Small intestine (tissue), 7 donors: Measurements from ENCODE around the gene RBM47. TPM values are rescaled to one million over a fixed set of nuclear protein-coding genes. Genes with fewer than 3 reads are reported as not detected.
A peak's percentile ranks its signal among the peaks of the same experiment; 100 is the strongest.
"Not testable (repeated sequence)": the region's sequence is repeated elsewhere in the genome, so short reads cannot be mapped to it uniquely, and the experiment has no call there.

Source experiments
- DNase-seq, 2 donors: peaks; one replicate each; pipeline versions ENCODE4 v3.0.0 to v3.0.0-alpha.2; 2013
- FAIRE-seq: peaks from 2 replicates; lab custom pipeline; 2012; peaks lifted over from hg19 to GRCh38; lab: Jason Lieb, UNC
- H3K27ac ChIP-seq, 3 donors: one replicate each; pipeline ENCODE4 v1.5.1; 2013; ENCODE audit warnings: low read length in 2 of 3, mild to moderate bottlenecking in 2 of 3, control low read depth in 1 of 3, inconsistent platforms in 1 of 3, low read depth in 1 of 3, moderate library complexity in 1 of 3
- H3K27me3 ChIP-seq, 3 donors: one replicate each; pipeline ENCODE4 v1.6.1; 2013; ENCODE audit warnings: low read length in 3 of 3, inconsistent platforms in 1 of 3; ENCODE audit not compliant: control insufficient read depth in 3 of 3, insufficient read depth in 3 of 3
- H3K36me3 ChIP-seq, 3 donors: one replicate each; pipeline ENCODE4 v1.6.1; 2013; ENCODE audit warnings: low read length in 3 of 3, inconsistent platforms in 1 of 3, low read depth in 1 of 3, mild to moderate bottlenecking in 1 of 3, moderate library complexity in 1 of 3; ENCODE audit not compliant: control insufficient read depth in 3 of 3, insufficient read depth in 2 of 3
- H3K4me1 ChIP-seq, 3 donors: one replicate each; pipeline ENCODE4 v1.6.1; 2013; ENCODE audit warnings: low read length in 2 of 3, inconsistent platforms in 1 of 3, low read depth in 1 of 3, mild to moderate bottlenecking in 1 of 3, moderate library complexity in 1 of 3; ENCODE audit not compliant: control insufficient read depth in 3 of 3, insufficient read depth in 2 of 3
- H3K4me3 ChIP-seq, 3 donors: one replicate each; pipeline ENCODE4 v1.5.1; 2013; ENCODE audit warnings: low read length in 3 of 3, control low read depth in 1 of 3, inconsistent platforms in 1 of 3, low read depth in 1 of 3, mild to moderate bottlenecking in 1 of 3, moderate library complexity in 1 of 3
- H3K9me3 ChIP-seq, 2 donors: one replicate each; pipeline ENCODE4 v1.6.1; 2013; ENCODE audit warnings: low read depth in 1 of 2, low read length in 1 of 2; ENCODE audit not compliant: control insufficient read depth in 2 of 2, insufficient read depth in 1 of 2
- WGBS, 3 donors: extraction: QIAGEN DNeasy Blood & Tissue Kit; methylation state at CpG; one replicate each; pipeline ENCODE4 v1.1.7; 2013; 5-methylcytosine and 5-hydroxymethylcytosine counted together
- polyA plus RNA-seq, 4 donors: library from polyadenylated mRNA; stranded (reverse) in 3 of 4; unstranded in 1 of 4; fragments of 200-250 nt in 3 of 4; fragments of 120-200 nt in 1 of 4; gene quantifications; one replicate each; pipeline versions ENCODE4 v1.2.1 to v1.2.3, GENCODE V29; 2013
- donor health status: healthy with polysubstance abuse.
- donor health status: control.
- donor health status: control.
- donor health status: Bipolar disorder and iron deficiency.
- donor health status: healthy.

RBM47 gene
- polyA plus RNA-seq, 4 donors, result 49.5 to 127 (median 106) TPM

DNA sequence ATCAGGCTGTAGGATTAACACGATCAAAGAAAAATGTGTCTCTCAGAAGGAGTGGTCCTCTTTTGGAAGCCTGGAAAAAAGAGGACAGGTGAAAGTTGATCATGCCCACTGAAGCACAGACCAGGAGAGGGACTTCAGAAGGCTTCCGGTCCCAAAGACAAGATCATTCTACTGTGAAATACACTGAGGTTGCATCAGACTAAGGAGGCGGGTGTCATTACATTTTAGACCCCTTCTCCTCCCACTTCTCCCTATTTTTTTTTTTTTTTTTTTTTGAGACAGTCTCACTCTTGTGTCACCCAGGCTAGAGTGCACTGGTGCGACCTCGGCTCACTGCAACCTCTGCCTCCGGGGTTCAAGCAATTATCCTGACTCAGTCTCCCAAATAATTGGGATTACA is 67.5 kb downstream of the RBM47 start:
- 93 to 95% (median 94%) methylated on average over 6 of the region's 6 CpGs for whole genome bisulfite sequencing, 3 donors
- Histone ChIP-seq H3K27ac (no peak overlapping the region), H3K4me1 (peaks cover 0 to 9% (median 0%) of the 10 kb centered on the region in 3 donors), H3K27me3 (no peaks in the 10 kb centered on the region), H3K4me3 (no peak overlapping the region), H3K9me3 (no peaks in the 10 kb centered on the region), H3K36me3 (peaks cover 0 to 2% (median 0%) of the 10 kb centered on the region in 3 donors)
- DNase-seq (no peak), FAIRE-seq (no peak)

DNA sequence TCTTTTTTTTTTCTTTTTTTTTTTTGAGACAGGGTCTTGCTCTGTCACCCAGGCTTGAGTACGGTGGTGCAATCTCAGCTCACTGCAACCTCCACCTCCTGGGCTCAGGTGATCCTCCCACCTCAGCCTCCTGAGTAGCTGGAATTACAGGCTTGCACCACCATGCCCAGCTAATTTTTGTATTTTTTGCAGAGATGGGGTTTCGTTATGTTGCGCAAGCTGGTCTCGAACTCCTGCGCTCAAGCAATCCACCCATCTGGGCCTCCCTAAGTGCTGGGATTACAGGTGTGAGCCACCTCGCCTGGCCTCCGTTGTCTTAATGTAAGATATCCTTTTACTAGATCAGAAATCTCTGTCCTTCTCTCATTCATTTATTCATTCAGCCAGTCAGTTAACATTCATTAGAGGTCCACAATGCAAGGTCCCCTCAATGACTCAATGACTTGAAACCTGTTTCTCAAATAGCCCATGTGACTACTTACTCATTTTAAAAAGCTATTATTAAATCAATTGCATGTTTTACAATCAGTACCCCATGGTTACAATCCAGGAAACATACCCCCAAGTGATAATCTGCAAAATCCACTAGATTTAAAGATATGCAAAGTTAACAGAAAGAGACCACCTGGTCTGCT is 68.0 kb downstream of the RBM47 start:
- not testable (repeated sequence) for H3K9me3 ChIP-seq, FAIRE-seq, DNase-seq, H3K36me3 ChIP-seq, H3K4me3 ChIP-seq, H3K27ac ChIP-seq, H3K4me1 ChIP-seq, H3K27me3 ChIP-seq
- 82 to 94% (median 92%) methylated on average over 6 to 7 of the region's 7 CpGs for WGBS, 3 donors

DNA sequence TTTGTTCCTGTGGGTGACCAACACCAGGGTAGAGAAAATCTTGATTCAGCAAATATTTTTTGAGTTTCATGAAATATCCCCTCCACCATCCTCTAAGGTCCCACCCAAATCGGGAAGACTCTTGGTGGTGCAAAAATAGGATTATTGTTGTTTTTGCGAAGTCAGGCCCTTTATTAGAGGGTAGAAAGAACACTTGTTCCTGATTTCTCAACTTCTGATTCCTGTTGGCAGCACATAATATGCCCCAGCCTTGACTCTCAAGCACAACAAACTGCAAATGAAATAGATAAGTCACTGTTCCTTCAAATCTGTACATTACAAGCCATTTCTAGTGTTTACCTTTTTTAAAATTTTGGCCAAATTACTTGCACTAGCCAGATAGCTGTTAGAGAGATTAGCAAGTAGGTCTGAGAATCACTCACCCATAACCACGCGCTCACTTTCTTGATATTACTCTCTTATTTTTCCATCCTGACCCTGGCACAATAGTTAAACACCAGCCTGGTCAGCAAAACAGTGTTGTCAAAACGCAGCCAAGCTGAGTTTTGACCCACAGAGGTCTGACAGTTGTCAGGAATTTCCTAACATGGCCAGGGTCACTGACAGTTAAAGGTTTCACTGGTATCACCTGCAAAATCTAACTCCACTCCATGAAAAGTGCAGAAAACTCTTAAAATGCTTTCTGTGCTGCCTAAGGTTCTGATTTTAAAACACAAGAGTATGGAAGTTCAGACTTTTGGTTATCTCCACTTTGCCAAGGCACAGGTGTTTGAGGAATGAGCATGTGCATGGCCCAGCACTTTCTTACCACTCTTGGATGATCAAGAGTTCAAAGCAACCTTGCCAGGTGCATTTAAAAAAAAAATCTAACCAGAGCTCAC is 69.8 kb downstream of the RBM47 start:
- FAIRE-seq (no peak), DNase-seq (no peak)
- Histone ChIP-seq H3K36me3 (no peaks in the 10 kb centered on the region), H3K4me3 (no peak overlapping the region), H3K27ac (no peak overlapping the region), H3K9me3 (no peaks in the 10 kb centered on the region), H3K27me3 (no peaks in the 10 kb centered on the region), H3K4me1 (peaks cover 0 to 9% (median 0%) of the 10 kb centered on the region in 3 donors)
- 65 to 80% (median 66%) methylated on average over 5 of the region's 5 CpGs for WGBS, 3 donors

DNA sequence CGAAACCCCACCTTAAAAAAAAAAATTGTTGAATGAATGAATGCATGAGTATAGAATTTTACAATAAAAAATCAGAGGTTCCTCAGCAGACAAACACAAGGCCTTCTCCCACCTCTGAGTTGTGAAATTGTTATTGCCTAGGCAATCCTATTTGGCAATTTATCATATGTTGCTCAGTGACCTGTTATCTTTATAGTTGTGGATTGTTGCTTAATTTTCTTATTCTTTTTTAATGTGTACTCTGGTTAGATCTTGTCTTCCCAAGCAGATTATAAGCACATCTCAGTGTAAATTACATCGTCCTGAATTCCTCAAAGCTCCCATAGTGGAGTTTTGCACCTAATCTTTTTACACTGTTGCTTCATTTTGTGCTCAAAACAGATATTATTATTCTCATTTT is 71.9 kb downstream of the RBM47 start:
- Histone ChIP-seq H3K27ac (no peak overlapping the region), H3K27me3 (no peaks in the 10 kb centered on the region), H3K4me1 (peaks cover 0 to 9% (median 0%) of the 10 kb centered on the region in 3 donors), H3K4me3 (no peak overlapping the region), H3K9me3 (no peaks in the 10 kb centered on the region), H3K36me3 (no peaks in the 10 kb centered on the region)
- WGBS, 3 donors, result 85 to 94% (median 93%) methylated on average over 2 of the region's 2 CpGs
- FAIRE-seq (no peak), DNase-seq (peak in 1 of 2 donors; percentile 51)

DNA sequence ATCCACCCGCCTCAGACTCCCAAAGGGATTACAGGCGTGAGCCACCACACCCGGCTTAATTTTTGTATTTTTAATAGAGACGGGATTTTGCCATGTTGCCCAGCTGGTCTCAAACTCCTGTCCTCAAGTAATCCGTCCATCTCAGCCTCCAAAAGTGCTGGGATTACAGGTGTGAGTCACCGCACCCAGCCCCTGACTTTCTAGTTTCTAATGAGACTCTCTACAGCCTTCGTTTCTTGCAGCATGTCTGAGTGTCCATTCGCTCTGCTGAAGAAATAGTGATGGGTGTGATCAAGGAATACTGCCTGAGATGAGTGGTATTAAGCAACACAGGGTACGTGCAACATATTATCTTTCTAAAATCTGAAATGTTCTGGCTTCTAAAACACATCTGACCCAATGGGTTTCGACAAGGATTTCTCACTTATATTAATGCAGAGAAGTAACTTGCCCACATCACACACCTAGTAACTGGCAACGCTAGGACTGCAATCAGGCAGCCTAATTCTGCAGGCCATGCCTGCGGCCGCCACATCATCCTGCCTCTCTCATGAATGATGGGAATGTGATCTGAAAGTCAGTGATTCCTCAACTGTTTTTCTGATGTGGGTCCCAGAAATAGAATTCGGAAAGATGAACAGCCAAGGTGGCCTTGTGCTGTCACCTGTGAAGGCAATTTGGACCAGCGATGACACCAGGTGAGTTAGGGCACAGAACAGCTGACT is 74.3 kb downstream of the RBM47 start:
- Histone ChIP-seq H3K4me3 (no peak overlapping the region), H3K9me3 (no peaks in the 10 kb centered on the region), H3K27ac (peak overlapping the region in 1 of 3 donors; percentile 19), H3K27me3 (no peaks in the 10 kb centered on the region), H3K4me1 (peaks cover 0 to 12% (median 0%) of the 10 kb centered on the region in 3 donors), H3K36me3 (no peaks in the 10 kb centered on the region)
- FAIRE-seq (no peak), DNase-seq (no peak)
- WGBS, 3 donors, result 91 to 92% (median 91%) methylated on average over 15 of the region's 15 CpGs

DNA sequence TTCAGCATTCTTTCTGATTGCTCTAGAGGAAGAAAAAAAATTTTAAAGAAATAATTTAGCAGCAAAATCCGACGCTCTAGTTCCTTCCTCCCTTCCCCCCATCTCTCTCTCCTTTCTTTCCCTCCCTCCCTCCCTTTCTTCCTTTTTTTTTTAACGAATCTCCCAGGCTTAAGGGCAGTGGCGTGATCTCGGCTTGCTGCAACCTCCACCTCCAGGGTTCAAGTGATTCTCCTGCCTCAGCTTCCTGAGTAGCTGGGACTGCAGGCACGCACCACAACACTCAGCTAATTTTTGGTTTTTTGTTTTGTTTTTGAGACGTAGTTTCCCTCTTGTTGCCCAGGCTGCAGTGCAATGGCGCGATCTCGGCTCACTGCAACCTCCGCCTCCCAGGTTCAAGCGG is 75.0 kb downstream of the RBM47 start:
- not testable (repeated sequence) for H3K4me3 ChIP-seq, H3K36me3 ChIP-seq, H3K27ac ChIP-seq, H3K9me3 ChIP-seq, DNase-seq, H3K27me3 ChIP-seq, FAIRE-seq
- 73 to 87% (median 81%) methylated on average over 12 of the region's 12 CpGs for WGBS, 3 donors
- peaks cover 0 to 10% (median 0%) of the 10 kb centered on the region in 3 donors for H3K4me1 ChIP-seq

DNA sequence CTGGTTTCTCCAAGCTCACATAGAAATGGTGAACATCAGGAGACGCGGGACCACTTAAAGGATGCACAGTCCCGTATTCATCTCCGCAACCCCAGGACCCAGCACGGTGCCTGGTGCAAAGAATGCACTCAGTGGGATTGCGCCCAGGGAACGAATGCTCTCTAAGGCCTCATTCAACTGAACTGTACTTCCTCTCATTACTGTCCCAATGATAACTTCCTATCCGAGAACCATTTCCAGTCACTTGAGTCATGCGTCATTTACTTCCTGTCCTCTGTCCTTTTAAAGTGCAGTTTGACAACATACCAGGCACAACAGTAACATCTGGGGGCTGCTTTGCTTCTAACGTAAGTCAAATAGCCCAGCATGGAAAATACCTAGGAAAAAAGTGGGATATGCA is 75.7 kb downstream of the RBM47 start:
- no peaks in the 10 kb centered on the region for H3K27me3 ChIP-seq
- WGBS, 3 donors, result 71 to 87% (median 77%) methylated on average over 10 of the region's 10 CpGs
- H3K36me3 ChIP-seq, result no peaks in the 10 kb centered on the region
- DNase-seq, result no peak
- peaks cover 0 to 5% (median 0%) of the 10 kb centered on the region in 3 donors for H3K4me1 ChIP-seq
- no peak for FAIRE-seq
- H3K27ac ChIP-seq, result peak overlapping the region in 1 of 3 donors; percentile 50
- H3K4me3 ChIP-seq, result no peak overlapping the region
- no peaks in the 10 kb centered on the region for H3K9me3 ChIP-seq

DNA sequence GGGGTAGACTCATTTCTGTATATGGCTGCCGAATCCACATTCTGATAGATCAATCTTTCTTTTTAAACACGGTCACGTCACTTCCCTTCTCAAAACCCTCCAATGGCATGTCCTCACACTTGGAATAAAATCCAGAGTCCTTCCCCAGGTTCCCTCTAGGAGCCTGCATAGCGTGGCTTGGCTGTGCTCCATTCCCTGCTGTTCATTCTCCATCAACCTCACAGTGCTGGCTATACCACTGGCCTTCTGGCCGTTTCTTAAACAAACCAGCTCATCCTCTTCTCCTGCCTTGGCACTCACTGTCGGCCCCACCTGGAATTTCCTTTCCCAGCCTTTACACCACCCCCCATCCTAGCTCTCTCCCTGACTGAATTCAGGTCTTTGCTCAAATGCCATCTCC is 77.1 kb downstream of the RBM47 start:
- no peak overlapping the region for H3K4me3 ChIP-seq
- DNase-seq, result no peak
- no peaks in the 10 kb centered on the region for H3K9me3 ChIP-seq
- no peak for FAIRE-seq
- no peak overlapping the region for H3K27ac ChIP-seq
- no peaks in the 10 kb centered on the region for H3K27me3 ChIP-seq
- H3K4me1 ChIP-seq, result peaks cover 0 to 10% (median 2%) of the 10 kb centered on the region in 3 donors
- 75 to 78% (median 75%) methylated on average over 6 of the region's 6 CpGs for WGBS, 3 donors
- no peaks in the 10 kb centered on the region for H3K36me3 ChIP-seq
